HepG2 (cell line): ENCODE measurements around the gene TUBG1. TPM values are rescaled to one million over a fixed set of nuclear protein-coding genes. Genes with fewer than 3 reads are reported as not detected.

Experiments used
- FLYWCH1 ChIP-seq: sonication (generic); formaldehyde crosslinking; IDR thresholded peaks from 2 replicates; pipeline ENCODE4 v1.8.1; 2023; ENCODE audit warnings: mild to moderate bottlenecking, missing genetic modification reagents
- KLF6 ChIP-seq: IDR thresholded peaks from 2 replicates; pipeline ENCODE4 v1.8.0; 2016; ENCODE audit warnings: missing biosample characterization, missing genetic modification reagents
- NFIC ChIP-seq: IDR thresholded peaks from 2 replicates; pipeline ENCODE4 v1.6.1; 2012; ENCODE audit warnings: mild to moderate bottlenecking, low read length, inconsistent platforms
- RFX1 ChIP-seq: fragments of 450-650 bp; IDR thresholded peaks from 2 replicates; pipeline ENCODE4 v1.6.1; 2017
- RXRA ChIP-seq: sonication (generic); formaldehyde crosslinking; IDR thresholded peaks from 2 replicates; pipeline ENCODE4 v1.5.1; 2020; ENCODE audit warnings: missing genetic modification reagents
- TCF12 ChIP-seq, 2 experiments: fragments of 450-650 bp in 1 of 2; sonication (generic) in 1 of 2; formaldehyde crosslinking in 1 of 2; IDR thresholded peaks; 2 replicates each; pipeline versions ENCODE4 v1.6.1 to v1.8.0; 2017 to 2022; ENCODE audit warnings: antibody characterized with exemption in 1 of 2, mild to moderate bottlenecking in 1 of 2, missing genetic modification reagents in 1 of 2, moderate library complexity in 1 of 2
- TOPORS ChIP-seq: sonication (generic); formaldehyde crosslinking; IDR thresholded peaks from 2 replicates; pipeline ENCODE4 v1.8.0; 2023; ENCODE audit warnings: mild to moderate bottlenecking, missing genetic modification reagents
- ZNF224 ChIP-seq: sonication (generic); formaldehyde crosslinking; IDR thresholded peaks from 2 replicates; pipeline ENCODE4 v1.5.0; 2020; ENCODE audit warnings: mild to moderate bottlenecking, missing genetic modification reagents
- ZNF44 ChIP-seq: sonication (generic); formaldehyde crosslinking; IDR thresholded peaks from 2 replicates; pipeline ENCODE4 v1.5.1; 2020; ENCODE audit warnings: mild to moderate bottlenecking, missing genetic modification reagents
- ZNF556 ChIP-seq: sonication (generic); formaldehyde crosslinking; IDR thresholded peaks from 2 replicates; pipeline ENCODE4 v1.4.0; 2020; ENCODE audit warnings: mild to moderate bottlenecking, missing genetic modification reagents, borderline replicate concordance
- ZNF563 ChIP-seq: sonication (generic); formaldehyde crosslinking; IDR thresholded peaks from 2 replicates; pipeline ENCODE4 v1.8.0; 2022; ENCODE audit warnings: mild to moderate bottlenecking, moderate library complexity, missing genetic modification reagents
- ZNF652 ChIP-seq: IDR thresholded peaks from 2 replicates; pipeline ENCODE4 v1.6.1; 2016; ENCODE audit warnings: low read depth, borderline replicate concordance
- ZSCAN29 ChIP-seq: sonication (generic); formaldehyde crosslinking; conservative IDR thresholded peaks from 2 replicates; pipeline ENCODE4 v1.4.0; 2020; ENCODE audit warnings: mild to moderate bottlenecking, missing genetic modification reagents
- polyA plus RNA-seq, 8 experiments: library from polyadenylated mRNA; depleted of rRNA in 3 of 8; stranded (reverse) in 7 of 8; unstranded in 1 of 8; fragments of >200 nt; fragmentation: Illumina TruSeq in 4 of 8; extraction: Trizol in 4 of 8; gene quantifications; 2 replicates each; pipeline versions ENCODE4 v1.2.1 to v1.2.3, GENCODE V29; 2011 to 2016; ENCODE audit warnings: low read depth in 4 of 8, missing spikeins in 1 of 8, mixed read lengths in 1 of 8; ENCODE audit not compliant: insufficient read depth in 1 of 8
- total RNA-seq, 5 experiments: library from RNA; depleted of rRNA; stranded (reverse); fragments of >200 nt; fragmentation: Illumina TruSeq; extraction: Trizol; gene quantifications; 2 replicates each; pipeline ENCODE4 v1.2.3, GENCODE V29; 2016; ENCODE audit warnings: low read depth in 1 of 5
- TF ChIP-seq, protein P1 (sequence below): sonication (generic); formaldehyde crosslinking; IDR thresholded peaks from 2 replicates; pipeline ENCODE4 v1.9.0; 2021; ENCODE audit warnings: mild to moderate bottlenecking, missing genetic modification reagents
- TF ChIP-seq, protein P2 (sequence below): sonication (generic); formaldehyde crosslinking; IDR thresholded peaks from 2 replicates; pipeline ENCODE4 v1.4.0; 2020; ENCODE audit warnings: missing genetic modification reagents, borderline replicate concordance
- TF ChIP-seq, protein P3 (sequence below): sonication (generic); formaldehyde crosslinking; conservative IDR thresholded peaks from 2 replicates; pipeline ENCODE4 v1.4.0; 2020; ENCODE audit warnings: missing genetic modification reagents
- TF ChIP-seq, protein P4 (sequence below): IDR thresholded peaks from 2 replicates; pipeline ENCODE4 v1.6.1; 2016; ENCODE audit warnings: mild to moderate bottlenecking

Gene TUBG1
- total and polyA plus RNA-seq, 2 of the 13 experiments (the other 11 are each of a cell fraction or from before 2014, with no cell fraction given) = 74.1 to 137 TPM

DNA sequence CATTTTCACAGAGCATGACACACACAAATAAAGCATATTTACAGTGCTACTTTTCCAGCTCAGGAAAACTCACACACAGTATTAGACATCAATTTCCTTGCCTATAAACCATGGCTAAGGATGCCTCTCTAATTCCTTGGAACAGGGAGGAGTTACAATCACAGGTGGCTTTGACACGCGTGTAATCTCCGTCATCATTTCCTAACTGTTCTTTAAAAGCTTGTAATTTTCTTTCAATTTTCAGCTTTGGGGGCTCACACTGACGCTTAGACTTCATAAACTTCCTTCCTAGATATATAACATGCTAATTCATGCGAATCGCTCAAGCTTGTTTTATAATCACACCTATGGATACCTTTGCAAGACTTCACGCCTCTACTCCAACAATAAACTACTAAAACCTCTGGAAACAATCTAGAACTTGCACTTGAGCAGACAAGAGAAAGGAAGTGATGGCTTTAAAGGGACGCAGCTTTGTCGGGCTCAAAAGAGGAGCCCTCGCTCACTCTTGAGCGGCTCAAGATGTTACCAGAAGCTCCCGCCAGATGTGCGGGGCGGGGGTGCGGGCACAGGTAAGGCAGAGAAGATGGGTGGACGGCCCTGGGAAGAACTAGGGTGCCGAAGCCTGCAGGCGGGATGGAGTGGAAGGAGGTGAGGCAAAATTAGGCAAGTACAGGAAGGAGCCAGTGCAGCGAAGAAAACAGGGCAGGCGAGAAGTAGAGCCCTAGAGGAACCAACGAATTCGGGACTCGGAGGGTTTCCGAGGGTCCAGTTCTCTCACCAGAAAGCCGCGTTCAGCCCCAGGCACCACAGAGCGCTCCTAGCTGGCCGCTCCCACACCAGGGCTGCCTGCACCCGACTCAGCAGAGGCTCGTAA is 940 bp upstream of the TUBG1 start (continued):
- TF ChIP-seq ZNF44 (CRISPR knock-in tag) (no peak), NFIC (no peak), KLF6 (CRISPR knock-in tag) (no peak; the same call in 1 of the 2 replicates), ZNF556 (CRISPR knock-in tag) (0 out of 2 replicates have a peak, but pooled peaks have one; percentile 33), RXRA (CRISPR knock-in tag) (no peak), FLYWCH1 (CRISPR knock-in tag) (0 out of 2 replicates have a peak, but pooled peaks have one; percentile 39), TCF12 (IDR thresholded peaks at IDR 0.05) (no peak), TCF12 (CRISPR knock-in tag; IDR thresholded peaks at IDR 0.05) (no peak), TOPORS (CRISPR knock-in tag) (no peak), ZNF652 (CRISPR knock-in tag) (no peak), ZNF224 (CRISPR knock-in tag) (no peak), RFX1 (no peak), ZSCAN29 (CRISPR knock-in tag) (no peak), ZNF563 (no peak)
- TF ChIP-seq, protein P1, sequence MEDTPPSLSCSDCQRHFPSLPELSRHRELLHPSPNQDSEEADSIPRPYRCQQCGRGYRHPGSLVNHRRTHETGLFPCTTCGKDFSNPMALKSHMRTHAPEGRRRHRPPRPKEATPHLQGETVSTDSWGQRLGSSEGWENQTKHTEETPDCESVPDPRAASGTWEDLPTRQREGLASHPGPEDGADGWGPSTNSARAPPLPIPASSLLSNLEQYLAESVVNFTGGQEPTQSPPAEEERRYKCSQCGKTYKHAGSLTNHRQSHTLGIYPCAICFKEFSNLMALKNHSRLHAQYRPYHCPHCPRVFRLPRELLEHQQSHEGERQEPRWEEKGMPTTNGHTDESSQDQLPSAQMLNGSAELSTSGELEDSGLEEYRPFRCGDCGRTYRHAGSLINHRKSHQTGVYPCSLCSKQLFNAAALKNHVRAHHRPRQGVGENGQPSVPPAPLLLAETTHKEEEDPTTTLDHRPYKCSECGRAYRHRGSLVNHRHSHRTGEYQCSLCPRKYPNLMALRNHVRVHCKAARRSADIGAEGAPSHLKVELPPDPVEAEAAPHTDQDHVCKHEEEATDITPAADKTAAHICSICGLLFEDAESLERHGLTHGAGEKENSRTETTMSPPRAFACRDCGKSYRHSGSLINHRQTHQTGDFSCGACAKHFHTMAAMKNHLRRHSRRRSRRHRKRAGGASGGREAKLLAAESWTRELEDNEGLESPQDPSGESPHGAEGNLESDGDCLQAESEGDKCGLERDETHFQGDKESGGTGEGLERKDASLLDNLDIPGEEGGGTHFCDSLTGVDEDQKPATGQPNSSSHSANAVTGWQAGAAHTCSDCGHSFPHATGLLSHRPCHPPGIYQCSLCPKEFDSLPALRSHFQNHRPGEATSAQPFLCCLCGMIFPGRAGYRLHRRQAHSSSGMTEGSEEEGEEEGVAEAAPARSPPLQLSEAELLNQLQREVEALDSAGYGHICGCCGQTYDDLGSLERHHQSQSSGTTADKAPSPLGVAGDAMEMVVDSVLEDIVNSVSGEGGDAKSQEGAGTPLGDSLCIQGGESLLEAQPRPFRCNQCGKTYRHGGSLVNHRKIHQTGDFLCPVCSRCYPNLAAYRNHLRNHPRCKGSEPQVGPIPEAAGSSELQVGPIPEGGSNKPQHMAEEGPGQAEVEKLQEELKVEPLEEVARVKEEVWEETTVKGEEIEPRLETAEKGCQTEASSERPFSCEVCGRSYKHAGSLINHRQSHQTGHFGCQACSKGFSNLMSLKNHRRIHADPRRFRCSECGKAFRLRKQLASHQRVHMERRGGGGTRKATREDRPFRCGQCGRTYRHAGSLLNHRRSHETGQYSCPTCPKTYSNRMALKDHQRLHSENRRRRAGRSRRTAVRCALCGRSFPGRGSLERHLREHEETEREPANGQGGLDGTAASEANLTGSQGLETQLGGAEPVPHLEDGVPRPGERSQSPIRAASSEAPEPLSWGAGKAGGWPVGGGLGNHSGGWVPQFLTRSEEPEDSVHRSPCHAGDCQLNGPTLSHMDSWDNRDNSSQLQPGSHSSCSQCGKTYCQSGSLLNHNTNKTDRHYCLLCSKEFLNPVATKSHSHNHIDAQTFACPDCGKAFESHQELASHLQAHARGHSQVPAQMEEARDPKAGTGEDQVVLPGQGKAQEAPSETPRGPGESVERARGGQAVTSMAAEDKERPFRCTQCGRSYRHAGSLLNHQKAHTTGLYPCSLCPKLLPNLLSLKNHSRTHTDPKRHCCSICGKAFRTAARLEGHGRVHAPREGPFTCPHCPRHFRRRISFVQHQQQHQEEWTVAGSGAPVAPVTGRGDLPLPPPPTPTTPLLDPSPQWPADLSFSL = no peak
- TF ChIP-seq, protein P2, sequence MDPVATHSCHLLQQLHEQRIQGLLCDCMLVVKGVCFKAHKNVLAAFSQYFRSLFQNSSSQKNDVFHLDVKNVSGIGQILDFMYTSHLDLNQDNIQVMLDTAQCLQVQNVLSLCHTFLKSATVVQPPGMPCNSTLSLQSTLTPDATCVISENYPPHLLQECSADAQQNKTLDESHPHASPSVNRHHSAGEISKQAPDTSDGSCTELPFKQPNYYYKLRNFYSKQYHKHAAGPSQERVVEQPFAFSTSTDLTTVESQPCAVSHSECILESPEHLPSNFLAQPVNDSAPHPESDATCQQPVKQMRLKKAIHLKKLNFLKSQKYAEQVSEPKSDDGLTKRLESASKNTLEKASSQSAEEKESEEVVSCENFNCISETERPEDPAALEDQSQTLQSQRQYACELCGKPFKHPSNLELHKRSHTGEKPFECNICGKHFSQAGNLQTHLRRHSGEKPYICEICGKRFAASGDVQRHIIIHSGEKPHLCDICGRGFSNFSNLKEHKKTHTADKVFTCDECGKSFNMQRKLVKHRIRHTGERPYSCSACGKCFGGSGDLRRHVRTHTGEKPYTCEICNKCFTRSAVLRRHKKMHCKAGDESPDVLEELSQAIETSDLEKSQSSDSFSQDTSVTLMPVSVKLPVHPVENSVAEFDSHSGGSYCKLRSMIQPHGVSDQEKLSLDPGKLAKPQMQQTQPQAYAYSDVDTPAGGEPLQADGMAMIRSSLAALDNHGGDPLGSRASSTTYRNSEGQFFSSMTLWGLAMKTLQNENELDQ = no peak
- TF ChIP-seq, protein P3, sequence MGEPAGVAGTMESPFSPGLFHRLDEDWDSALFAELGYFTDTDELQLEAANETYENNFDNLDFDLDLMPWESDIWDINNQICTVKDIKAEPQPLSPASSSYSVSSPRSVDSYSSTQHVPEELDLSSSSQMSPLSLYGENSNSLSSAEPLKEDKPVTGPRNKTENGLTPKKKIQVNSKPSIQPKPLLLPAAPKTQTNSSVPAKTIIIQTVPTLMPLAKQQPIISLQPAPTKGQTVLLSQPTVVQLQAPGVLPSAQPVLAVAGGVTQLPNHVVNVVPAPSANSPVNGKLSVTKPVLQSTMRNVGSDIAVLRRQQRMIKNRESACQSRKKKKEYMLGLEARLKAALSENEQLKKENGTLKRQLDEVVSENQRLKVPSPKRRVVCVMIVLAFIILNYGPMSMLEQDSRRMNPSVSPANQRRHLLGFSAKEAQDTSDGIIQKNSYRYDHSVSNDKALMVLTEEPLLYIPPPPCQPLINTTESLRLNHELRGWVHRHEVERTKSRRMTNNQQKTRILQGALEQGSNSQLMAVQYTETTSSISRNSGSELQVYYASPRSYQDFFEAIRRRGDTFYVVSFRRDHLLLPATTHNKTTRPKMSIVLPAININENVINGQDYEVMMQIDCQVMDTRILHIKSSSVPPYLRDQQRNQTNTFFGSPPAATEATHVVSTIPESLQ (CRISPR knock-in tag) = no peak
- TF ChIP-seq, protein P4, sequence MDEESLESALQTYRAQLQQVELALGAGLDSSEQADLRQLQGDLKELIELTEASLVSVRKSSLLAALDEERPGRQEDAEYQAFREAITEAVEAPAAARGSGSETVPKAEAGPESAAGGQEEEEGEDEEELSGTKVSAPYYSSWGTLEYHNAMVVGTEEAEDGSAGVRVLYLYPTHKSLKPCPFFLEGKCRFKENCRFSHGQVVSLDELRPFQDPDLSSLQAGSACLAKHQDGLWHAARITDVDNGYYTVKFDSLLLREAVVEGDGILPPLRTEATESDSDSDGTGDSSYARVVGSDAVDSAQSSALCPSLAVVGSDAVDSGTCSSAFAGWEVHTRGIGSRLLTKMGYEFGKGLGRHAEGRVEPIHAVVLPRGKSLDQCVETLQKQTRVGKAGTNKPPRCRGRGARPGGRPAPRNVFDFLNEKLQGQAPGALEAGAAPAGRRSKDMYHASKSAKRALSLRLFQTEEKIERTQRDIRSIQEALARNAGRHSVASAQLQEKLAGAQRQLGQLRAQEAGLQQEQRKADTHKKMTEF (CRISPR knock-in tag) = no peak
